Neural cell (in vitro differentiated cells): ENCODE measurements around the gene PRDM11. TPM values are rescaled to one million over a fixed set of nuclear protein-coding genes. Genes with fewer than 3 reads are reported as not detected.

ENCODE experiments used
- H2AFZ ChIP-seq: fragments of 200-600, 300-800 bp; sonication (generic), shearing (Covaris generic); 2 replicates; pipeline ENCODE4 v1.6.0; 2014; ENCODE audit warnings: low read depth, mild to moderate bottlenecking, antibody characterized with exemption, low read length, moderate library complexity
- H3F3A ChIP-seq: fragments of 200-600 bp; shearing (Covaris generic); 2 replicates; pipeline ENCODE4 v1.6.1; 2016; ENCODE audit warnings: mild to moderate bottlenecking, moderate library complexity, mixed read lengths, antibody characterized with exemption, low read length; ENCODE audit not compliant: insufficient read depth, poor library complexity, severe bottlenecking
- H3K27ac ChIP-seq: fragments of 200-600, 300-800 bp; sonication (generic), shearing (Covaris generic); 2 replicates; pipeline ENCODE4 v1.5.1; 2014; ENCODE audit warnings: mild to moderate bottlenecking, low read length, moderate library complexity
- H3K27me3 ChIP-seq: fragments of 300-800, 200-600 bp; sonication (generic), shearing (Covaris generic); 2 replicates; pipeline ENCODE4 v1.6.0; 2014; ENCODE audit warnings: mild to moderate bottlenecking, low read depth, low read length, moderate library complexity; ENCODE audit not compliant: insufficient read depth
- H3K36me3 ChIP-seq: fragments of 300-800, 200-600 bp; sonication (generic), shearing (Covaris generic); 2 replicates; pipeline ENCODE4 v1.5.1; 2014; ENCODE audit warnings: mild to moderate bottlenecking, antibody characterized with exemption, low read length, moderate library complexity; ENCODE audit not compliant: insufficient read depth
- H3K4me2 ChIP-seq: fragments of 300-800, 200-600 bp; sonication (generic), shearing (Covaris generic); 2 replicates; pipeline ENCODE4 v1.6.0; 2014; ENCODE audit warnings: mild to moderate bottlenecking, low read length
- H3K4me3 ChIP-seq: fragments of 300-800, 200-600 bp; sonication (generic), shearing (Covaris generic); 2 replicates; pipeline ENCODE4 v1.5.1; 2014; ENCODE audit warnings: mild to moderate bottlenecking, low read length, moderate library complexity
- H3K79me2 ChIP-seq: fragments of 200-600 bp; shearing (Covaris generic); replicated peaks from 2 replicates; pipeline ENCODE4 v1.6.0; 2014; ENCODE audit warnings: mild to moderate bottlenecking, low read length, moderate library complexity; ENCODE audit not compliant: insufficient read depth
- H3K9ac ChIP-seq: fragments of 300-800, 200-600 bp; sonication (generic), shearing (Covaris generic); 2 replicates; pipeline ENCODE4 v1.6.1; 2016; ENCODE audit warnings: mild to moderate bottlenecking, low read length, mixed read lengths
- H3K9me2 ChIP-seq: fragments of 200-600 bp; shearing (Covaris generic); 2 replicates; pipeline ENCODE4 v1.6.1; 2016; ENCODE audit warnings: mild to moderate bottlenecking, low read length, mixed read lengths; ENCODE audit not compliant: insufficient read depth
- H3K9me3 ChIP-seq: fragments of 200-600, 300-800 bp; sonication (generic), shearing (Covaris generic); 2 replicates; pipeline ENCODE4 v1.6.1; 2016; ENCODE audit warnings: mild to moderate bottlenecking, mixed run types, low read length, moderate library complexity, mixed read lengths
- H4K20me1 ChIP-seq: fragments of 200-600 bp; shearing (Covaris generic); 2 replicates; pipeline ENCODE4 v1.6.1; 2016; ENCODE audit warnings: mild to moderate bottlenecking, mixed run types; ENCODE audit not compliant: insufficient read depth
- CTCF ChIP-seq: fragments of 450-650 bp; IDR thresholded peaks from 2 replicates; pipeline ENCODE4 v1.5.1; 2014; ENCODE audit warnings: antibody characterized with exemption, mild to moderate bottlenecking, moderate library complexity; ENCODE audit not compliant: poor library complexity, severe bottlenecking
- EZH2 ChIP-seq: fragments of 200-600, 300-800 bp; shearing (Covaris generic), sonication (generic); IDR thresholded peaks from 2 replicates; pipeline ENCODE4 v1.6.1; 2014; ENCODE audit warnings: antibody characterized with exemption, low read length, borderline replicate concordance, mild to moderate bottlenecking; ENCODE audit not compliant: insufficient read depth, poor library complexity, severe bottlenecking
- MXI1 ChIP-seq: fragments of 450-650 bp; conservative IDR thresholded peaks from 2 replicates; pipeline ENCODE4 v1.6.1; 2014; ENCODE audit warnings: antibody characterized with exemption, mild to moderate bottlenecking; ENCODE audit not compliant: poor library complexity, severe bottlenecking
- RAD21 ChIP-seq: fragments of 450-650 bp; conservative IDR thresholded peaks from 2 replicates; pipeline ENCODE4 v1.6.1; 2014; ENCODE audit warnings: antibody characterized with exemption, mild to moderate bottlenecking, moderate library complexity
- REST ChIP-seq: IDR thresholded peaks from 2 replicates; pipeline ENCODE4 v1.6.1; 2012; ENCODE audit warnings: borderline replicate concordance
- SMC3 ChIP-seq: fragments of 450-650 bp; conservative IDR thresholded peaks from 2 replicates; pipeline ENCODE4 v1.6.1; 2014; ENCODE audit warnings: antibody characterized with exemption, mild to moderate bottlenecking, moderate library complexity; ENCODE audit not compliant: poor library complexity
- TAF1 ChIP-seq: IDR thresholded peaks from 2 replicates; pipeline ENCODE4 v1.6.1; 2012; ENCODE audit warnings: low read depth
- polyA plus RNA-seq: library from polyadenylated mRNA; depleted of rRNA; stranded (reverse); fragments of >200 nt; gene quantifications from 2 replicates; pipeline ENCODE4 v1.2.3, GENCODE V29; 2014

The PRDM11 gene
- polyA plus RNA-seq, 1 donor from 2014 or later: 2.0 TPM

- Histone ChIP-seq H3K27ac (no peak overlapping the region), H3K79me2 (no peaks in the 10 kb centered on the region), H3K4me3 (no peak overlapping the region), H2AFZ (no peak overlapping the region), H3F3A (no peaks in the 10 kb centered on the region), H3K4me2 (no peak overlapping the region), H3K9me3 (no peaks in the 10 kb centered on the region), H3K9ac (no peak overlapping the region), H4K20me1 (no peaks in the 10 kb centered on the region), H3K36me3 (no peaks in the 10 kb centered on the region), H3K9me2 (no peaks in the 10 kb centered on the region), H3K27me3 (no peaks in the 10 kb centered on the region)
- TF ChIP-seq TAF1 (no peak), CTCF (no peak)
Measured at GRCh38 chr11:45174963-45175362, 28.5 kb downstream of the PRDM11 start.

GRCh38 chr11:45176996-45177395, 30.6 kb downstream of the PRDM11 start:
- Histone ChIP-seq H2AFZ (no peak overlapping the region), H3K9ac (no peak overlapping the region), H3F3A (no peaks in the 10 kb centered on the region), H3K9me3 (no peaks in the 10 kb centered on the region), H3K9me2 (no peaks in the 10 kb centered on the region), H3K36me3 (no peaks in the 10 kb centered on the region), H3K4me2 (no peak overlapping the region), H3K27ac (no peak overlapping the region), H4K20me1 (no peaks in the 10 kb centered on the region), H3K4me3 (no peak overlapping the region), H3K27me3 (no peaks in the 10 kb centered on the region), H3K79me2 (no peaks in the 10 kb centered on the region)
- TF ChIP-seq SMC3 (no peak), REST (no peak), TAF1 (no peak), RAD21 (no peak), MXI1 (no peak), CTCF (no peak), EZH2 (no peak)
